GM21528 (cell line): Measurements from ENCODE around the gene CD28.
"Not testable (repeated sequence)": the region's sequence is repeated elsewhere in the genome, so short reads cannot be mapped to it uniquely, and the experiment has no call there.

Experiments
- ATAC-seq: cut with Tn5 transposase; IDR thresholded peaks from one replicate; pipeline ENCODE4 v1.9.1; 2021; ENCODE audit warnings: mild to moderate bottlenecking, moderate library complexity; ENCODE audit not compliant: unreplicated experiment, low FRiP score

Gene CD28

GRCh38 chr2:203781151-203781550, 74.7 kb downstream of the CD28 start:
- ATAC-seq: no peak

- ATAC-seq: no peak
These were observed 76.0 kb downstream of the CD28 start for GRCh38 chr2:203782262-203782976.

DNA sequence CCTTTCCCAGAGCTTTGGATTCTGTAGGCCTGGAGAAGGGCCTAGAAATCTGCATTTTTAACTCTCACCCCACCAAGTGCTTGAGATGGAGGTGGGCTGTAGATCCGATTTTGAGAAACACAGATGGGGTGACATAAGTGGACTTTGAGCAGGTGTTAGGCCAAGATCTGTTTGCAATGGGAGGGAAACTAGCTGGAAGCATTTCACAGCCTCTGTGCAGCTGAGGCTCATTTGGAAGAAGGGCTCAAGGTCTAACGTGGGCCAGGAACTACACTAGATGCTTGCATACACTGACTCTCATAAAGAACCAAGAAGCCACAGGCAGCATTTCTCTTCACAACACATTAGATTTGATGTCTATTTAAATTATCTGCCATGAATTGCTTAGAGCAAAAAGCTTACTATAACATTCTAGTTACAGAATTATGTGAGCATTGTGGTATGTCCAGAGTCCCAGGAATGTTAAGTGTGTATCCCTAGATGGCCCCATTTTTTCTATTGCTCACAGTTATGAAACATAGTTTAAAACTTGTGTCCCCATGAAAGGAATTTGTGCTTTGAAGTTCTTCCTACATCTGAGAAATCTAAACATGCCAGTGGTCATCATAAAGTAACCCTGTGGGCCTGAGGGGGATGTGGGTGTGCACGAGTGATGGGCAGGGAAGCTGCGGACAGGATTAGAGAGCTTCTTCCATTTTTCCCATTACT, 77.2 kb downstream of the CD28 start:
- no peak for ATAC-seq

GRCh38 chr2:203784710-203785270, 78.4 kb downstream of the CD28 start:
- not testable (repeated sequence) for ATAC-seq

GRCh38 chr2:203785391-203786110, 79.1 kb downstream of the CD28 start:
- ATAC-seq: not testable (repeated sequence)

- ATAC-seq: no peak
These were observed 80.3 kb downstream of the CD28 start for GRCh38 chr2:203786549-203787351.

DNA sequence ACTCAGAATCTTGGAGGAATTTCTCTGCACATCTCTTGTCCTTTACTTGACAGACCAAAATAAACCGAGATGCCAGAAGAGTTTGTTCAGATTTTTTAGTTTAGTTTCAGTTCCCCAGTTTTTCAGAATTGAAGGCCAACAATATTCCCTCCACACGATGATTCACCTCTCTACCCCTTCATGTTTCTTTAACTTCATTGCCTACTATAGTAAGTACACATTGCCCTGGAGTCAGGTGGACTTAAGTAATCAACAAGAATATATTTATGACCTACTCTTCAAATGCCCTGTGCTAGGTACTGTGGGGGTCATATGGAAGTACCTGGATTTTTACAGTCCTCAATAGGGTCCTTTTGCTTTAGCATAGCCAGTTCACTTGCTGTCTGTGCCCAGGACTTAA, 81.5 kb downstream of the CD28 start:
- ATAC-seq: no peak
